H4 (cell line): ENCODE results near the gene KCNQ1. TPM values are rescaled to one million over a fixed set of nuclear protein-coding genes. Genes with fewer than 3 reads are reported as not detected.

Experiments
- DNase-seq: peaks from one replicate; pipeline ENCODE4 v3.0.0-alpha.2; 2015; ENCODE audit warnings: low spot score
- total RNA-seq: library from RNA; depleted of rRNA; stranded (reverse); fragments of >200 nt; shearing (Covaris generic); gene quantifications from 2 replicates; pipeline ENCODE4 v1.2.3, GENCODE V29; 2014

KCNQ1 gene
- total RNA-seq, 1 experiment from 2014 or later = 0.04 TPM

- DNase-seq = no peak
These were observed 360.7 kb downstream of the KCNQ1 start for GRCh38 chr11:2805388-2806056.

GRCh38 chr11:2806351-2807024, 361.7 kb downstream of the KCNQ1 start:
- DNase-seq = no peak

GRCh38 chr11:2807025-2807681, 362.3 kb downstream of the KCNQ1 start:
- DNase-seq = no peak

GRCh38 chr11:2807801-2808241, 363.0 kb downstream of the KCNQ1 start:
- no peak for DNase-seq

GRCh38 chr11:2808850-2809846, 364.3 kb downstream of the KCNQ1 start:
- DNase-seq = no peak

DNA sequence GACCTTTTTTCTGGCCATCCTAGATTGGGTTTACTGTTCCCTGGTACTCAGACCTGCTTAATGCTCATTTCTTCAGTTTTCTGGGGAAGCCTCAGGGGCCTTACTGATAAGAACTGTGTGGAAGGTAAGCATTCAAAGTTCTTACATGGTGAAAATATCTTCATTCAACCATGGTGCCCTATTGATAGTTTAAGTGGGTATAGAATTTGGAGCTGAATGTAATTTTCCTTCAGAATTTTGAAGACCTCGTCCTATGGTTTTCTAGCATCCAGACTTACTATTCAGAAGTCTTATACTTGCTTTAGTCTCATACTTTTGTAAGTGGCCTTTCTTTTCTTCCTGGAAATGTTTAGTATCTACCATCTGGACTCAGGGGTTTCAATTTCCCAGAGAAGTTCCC, 365.0 kb downstream of the KCNQ1 start:
- DNase-seq = no peak

DNA sequence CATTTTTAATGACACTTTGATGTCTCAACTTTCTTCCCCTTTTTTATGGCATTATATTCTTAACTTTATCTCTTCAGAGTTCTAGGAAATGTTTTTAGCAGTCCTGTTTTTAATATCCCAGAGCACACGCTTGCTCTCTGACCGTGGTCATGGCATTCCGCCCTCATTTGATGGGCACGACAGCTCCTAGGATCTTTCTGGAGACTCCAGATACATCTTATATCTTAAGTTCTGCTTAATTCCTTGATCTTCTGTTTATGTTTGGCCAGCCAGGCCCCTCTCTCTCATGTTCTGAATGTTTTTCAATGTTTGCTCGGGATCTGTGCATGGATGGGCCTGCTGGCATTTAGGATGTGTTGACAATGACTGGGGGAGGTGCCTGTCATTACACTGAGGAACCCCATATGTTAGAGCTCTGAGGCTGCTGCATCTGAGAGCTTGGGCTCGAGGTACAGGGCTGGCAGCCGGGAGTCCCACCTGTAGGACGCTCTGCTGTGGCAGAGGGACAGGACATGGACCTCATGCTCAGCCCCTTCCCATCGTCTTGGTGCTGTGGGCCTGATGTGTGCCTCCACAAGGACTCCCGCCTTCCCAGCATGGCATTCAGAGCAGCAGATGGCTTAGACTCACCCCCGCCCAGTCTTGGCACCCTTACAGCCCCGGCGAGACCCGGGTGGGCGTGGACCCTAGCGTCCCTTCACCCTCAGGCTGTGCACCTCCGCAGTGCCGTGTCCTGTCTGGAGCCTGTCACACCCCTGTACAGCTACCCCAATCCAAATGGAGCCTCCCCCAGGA, 365.8 kb downstream of the KCNQ1 start:
- no peak for DNase-seq

GRCh38 chr11:2811206-2812091, 366.6 kb downstream of the KCNQ1 start:
- DNase-seq = no peak

- DNase-seq = no peak
These were observed 367.7 kb downstream of the KCNQ1 start for GRCh38 chr11:2812371-2812991.

DNA sequence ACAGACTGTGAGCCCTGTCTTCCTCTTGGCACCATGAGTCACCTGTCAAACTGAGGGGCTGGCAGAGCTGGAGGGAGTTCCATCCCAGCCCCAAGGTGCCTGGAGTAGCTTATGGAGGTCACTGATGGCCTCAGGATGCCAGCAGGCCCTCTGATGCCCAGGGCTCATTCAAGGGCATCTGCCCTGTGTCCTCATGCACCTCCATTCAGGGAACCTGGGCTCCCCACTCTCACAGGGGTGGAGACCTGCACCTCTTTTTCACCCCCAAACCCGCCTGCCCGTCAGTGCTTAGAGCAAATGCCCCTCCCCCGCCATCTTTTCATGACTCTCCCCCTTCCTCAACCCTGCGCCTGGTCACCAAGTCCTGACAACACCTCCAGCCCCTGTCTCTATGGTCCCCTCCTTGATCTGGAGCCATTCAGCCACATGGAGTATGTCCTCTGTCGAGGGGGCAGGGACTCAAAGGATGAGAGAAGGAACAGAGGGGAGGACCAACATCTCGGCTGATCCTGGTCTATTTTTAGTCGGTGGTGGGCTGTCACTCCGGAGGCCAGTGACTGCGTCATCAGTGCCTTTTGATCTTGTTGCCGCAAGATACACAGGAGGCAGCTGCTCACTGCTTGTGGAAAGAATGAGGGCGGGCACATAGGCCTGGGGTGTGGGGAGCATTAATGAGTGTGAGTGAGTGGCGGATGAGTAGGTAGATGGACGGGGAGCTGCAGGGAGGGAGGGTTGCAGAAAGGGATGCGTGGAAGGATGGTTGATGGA, 368.5 kb downstream of the KCNQ1 start:
- peak; percentile 64 for DNase-seq

GRCh38 chr11:2813968-2814367, 369.2 kb downstream of the KCNQ1 start:
- DNase-seq = no peak

DNA sequence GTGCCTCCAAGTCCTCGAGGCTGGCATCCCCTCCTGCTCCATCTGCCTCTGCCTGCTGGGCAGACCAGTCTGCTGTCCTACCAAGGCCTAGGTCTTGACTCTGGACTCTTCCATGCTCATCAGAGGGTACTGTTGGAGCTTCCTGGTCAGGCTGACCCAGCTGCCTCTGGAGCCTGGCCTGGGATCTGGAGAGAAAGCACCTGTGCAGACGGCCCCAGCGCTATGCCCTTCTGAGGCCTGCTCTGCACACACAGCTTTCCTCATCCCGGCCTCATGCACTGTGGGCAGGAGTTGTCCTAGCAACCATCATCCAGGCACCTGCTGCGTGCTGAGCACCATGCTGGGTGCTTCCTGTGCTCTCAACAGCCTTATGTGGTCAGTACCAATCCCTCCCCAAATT, 369.9 kb downstream of the KCNQ1 start:
- no peak for DNase-seq

DNA sequence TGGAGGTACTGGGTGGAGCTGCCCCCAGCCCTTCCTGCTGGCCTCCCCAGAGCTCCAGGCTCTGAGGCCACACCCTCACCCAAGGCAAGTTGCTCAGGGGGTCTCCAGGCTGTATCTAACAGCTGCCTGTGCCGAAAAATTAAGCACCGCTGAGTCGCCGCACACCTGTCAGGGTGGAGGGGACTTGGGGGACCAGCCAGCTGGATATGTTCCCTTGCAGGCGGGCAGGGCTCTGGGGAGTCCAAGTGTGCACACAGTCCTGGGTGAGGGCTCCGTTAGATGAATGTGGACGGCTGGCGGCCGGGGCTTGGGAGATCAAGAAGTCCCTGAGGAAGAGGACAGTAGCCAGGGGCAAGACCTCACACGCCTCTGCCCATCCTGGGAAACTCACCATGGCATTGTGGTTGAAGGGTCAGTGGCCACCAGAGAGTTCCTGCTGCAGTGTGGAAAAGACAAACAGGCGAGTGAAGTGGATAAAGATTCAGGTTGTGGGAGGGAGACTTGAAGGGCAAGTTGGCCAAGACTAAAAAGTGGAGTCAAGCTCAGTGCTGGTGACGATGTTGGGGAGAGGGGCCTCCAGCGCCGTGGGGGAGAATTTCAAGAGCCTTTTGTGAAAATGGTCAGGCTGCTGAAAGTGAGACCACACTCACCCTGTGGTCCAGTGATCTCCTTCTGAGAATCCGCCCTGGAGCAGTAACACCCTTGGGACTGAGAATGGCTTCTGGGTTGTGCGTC, 371.1 kb downstream of the KCNQ1 start:
- no peak for DNase-seq

GRCh38 chr11:2816523-2816922, 371.7 kb downstream of the KCNQ1 start:
- DNase-seq = no peak

- DNase-seq = no peak
These were observed 372.2 kb downstream of the KCNQ1 start for GRCh38 chr11:2816941-2817421.

GRCh38 chr11:2817431-2817830, 372.6 kb downstream of the KCNQ1 start:
- no peak for DNase-seq

DNA sequence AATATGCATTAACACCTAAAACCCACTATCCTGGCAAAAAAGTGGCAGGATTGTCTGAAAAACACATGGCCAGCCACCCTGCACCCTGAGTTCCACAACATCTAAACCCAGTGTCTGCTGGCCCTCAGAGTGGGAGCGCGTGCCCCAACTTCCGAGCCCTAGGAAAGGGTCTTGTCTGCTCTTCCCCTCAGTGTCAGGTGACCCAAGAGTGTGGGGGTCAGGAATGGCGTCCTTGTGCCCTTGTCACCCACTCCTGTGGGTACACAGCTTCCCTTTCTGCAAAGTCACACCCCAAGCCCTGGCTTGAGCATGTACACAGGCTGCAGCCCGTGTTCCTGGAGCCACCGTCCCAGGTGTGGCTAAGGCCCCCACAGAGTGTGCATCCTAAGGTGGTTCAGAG, 373.2 kb downstream of the KCNQ1 start:
- no peak for DNase-seq

GRCh38 chr11:2818503-2818902, 373.7 kb downstream of the KCNQ1 start:
- DNase-seq = no peak
